Left hindlimb (tissue), 1 donor: ENCODE results near the gene TEP1.

Source experiments
- DNase-seq: peaks from one replicate; pipeline ENCODE4 v3.0.0-alpha.2; 2018

The TEP1 gene

GRCh38 chr14:20429801-20430669, 16.7 kb upstream of the TEP1 start:
- DNase-seq: no peak

GRCh38 chr14:20428802-20429201, 15.5 kb upstream of the TEP1 start:
- no peak for DNase-seq

GRCh38 chr14:20428010-20428365, 14.7 kb upstream of the TEP1 start:
- DNase-seq: no peak

- DNase-seq: no peak
Observed at GRCh38 chr14:20427231-20428009, 14.1 kb upstream of the TEP1 start.

GRCh38 chr14:20424851-20425250, 11.6 kb upstream of the TEP1 start:
- no peak for DNase-seq

- no peak for DNase-seq
Observed at GRCh38 chr14:20422886-20423285, 9.6 kb upstream of the TEP1 start.

- DNase-seq: no peak
Observed at GRCh38 chr14:20421267-20421666, 8.0 kb upstream of the TEP1 start.

GRCh38 chr14:20419419-20419818, 6.1 kb upstream of the TEP1 start:
- no peak for DNase-seq

- no peak for DNase-seq
Observed at GRCh38 chr14:20418501-20418909, 5.2 kb upstream of the TEP1 start.

GRCh38 chr14:20417250-20418186, 4.2 kb upstream of the TEP1 start:
- DNase-seq: no peak

GRCh38 chr14:20416223-20416622, 2.9 kb upstream of the TEP1 start:
- no peak for DNase-seq

GRCh38 chr14:20415782-20416206, 2.5 kb upstream of the TEP1 start:
- DNase-seq: no peak

- DNase-seq: no peak
Observed at GRCh38 chr14:20413744-20414082, 412 bp upstream of the TEP1 start.

GRCh38 chr14:20412411-20412810, 890 bp downstream of the TEP1 start:
- DNase-seq: no peak

- DNase-seq: no peak
Observed at GRCh38 chr14:20409226-20409625, 4.1 kb downstream of the TEP1 start.

- no peak for DNase-seq
Observed at GRCh38 chr14:20403521-20403920, 9.8 kb downstream of the TEP1 start.

GRCh38 chr14:20400965-20401593, 12.2 kb downstream of the TEP1 start:
- DNase-seq: no peak

GRCh38 chr14:20400589-20400964, 12.7 kb downstream of the TEP1 start:
- DNase-seq: no peak

- no peak for DNase-seq
Observed at GRCh38 chr14:20397511-20397910, 15.8 kb downstream of the TEP1 start.

GRCh38 chr14:20391505-20391904, 21.8 kb downstream of the TEP1 start:
- DNase-seq: no peak

GRCh38 chr14:20388159-20388558, 25.1 kb downstream of the TEP1 start:
- no peak for DNase-seq

- DNase-seq: no peak
Observed at GRCh38 chr14:20387576-20387975, 25.7 kb downstream of the TEP1 start.
